Memory B cell (primary cell): ENCODE measurements around the gene CDCP2.
A peak's percentile ranks its signal among the peaks of the same experiment; 100 is the strongest.

Source experiments
- ATAC-seq: fragments of 150-1000 bp; cut with Tn5 transposase; 2 replicates; pipeline ENCODE4 v1.10.0; 2021; ENCODE audit warnings: low read depth, mild to moderate bottlenecking, moderate library complexity
- DNase-seq, 2 donors: peaks; one replicate each; pipeline ENCODE4 v3.0.0; 2022; ENCODE audit warnings: low spot score in 2 of 2
- H3K27ac Mint-ChIP-seq: one replicate; pipeline ENCODE4 v1.8.0; 2022; ENCODE audit warnings: mild to moderate bottlenecking, moderate library complexity, mixed read lengths
- H3K27me3 Mint-ChIP-seq: one replicate; pipeline ENCODE4 v1.8.0; 2022; ENCODE audit warnings: mixed read lengths
- H3K36me3 Mint-ChIP-seq: one replicate; pipeline ENCODE4 v1.8.0; 2022; ENCODE audit warnings: mild to moderate bottlenecking, mixed read lengths
- H3K4me1 Mint-ChIP-seq: one replicate; pipeline ENCODE4 v1.8.0; 2022; ENCODE audit warnings: mixed read lengths
- H3K4me3 Mint-ChIP-seq: one replicate; pipeline ENCODE4 v1.8.0; 2022; ENCODE audit warnings: mild to moderate bottlenecking, moderate library complexity, mixed read lengths
- H3K9me3 Mint-ChIP-seq: one replicate; pipeline ENCODE4 v1.8.0; 2022; ENCODE audit warnings: mixed read lengths

Gene CDCP2

GRCh38 chr1:54122135-54122751 lies 30.6 kb downstream of the CDCP2 start:
- H3K27ac Mint-ChIP-seq = no peak overlapping the region
- H3K4me1 Mint-ChIP-seq = no peaks in the 10 kb centered on the region
- H3K4me3 Mint-ChIP-seq = no peak overlapping the region
- no peaks in the 10 kb centered on the region for H3K36me3 Mint-ChIP-seq
- H3K27me3 Mint-ChIP-seq = peaks cover 2% of the 10 kb centered on the region
- ATAC-seq (no peak), DNase-seq (no peak)
- H3K9me3 Mint-ChIP-seq = no peaks in the 10 kb centered on the region

DNA sequence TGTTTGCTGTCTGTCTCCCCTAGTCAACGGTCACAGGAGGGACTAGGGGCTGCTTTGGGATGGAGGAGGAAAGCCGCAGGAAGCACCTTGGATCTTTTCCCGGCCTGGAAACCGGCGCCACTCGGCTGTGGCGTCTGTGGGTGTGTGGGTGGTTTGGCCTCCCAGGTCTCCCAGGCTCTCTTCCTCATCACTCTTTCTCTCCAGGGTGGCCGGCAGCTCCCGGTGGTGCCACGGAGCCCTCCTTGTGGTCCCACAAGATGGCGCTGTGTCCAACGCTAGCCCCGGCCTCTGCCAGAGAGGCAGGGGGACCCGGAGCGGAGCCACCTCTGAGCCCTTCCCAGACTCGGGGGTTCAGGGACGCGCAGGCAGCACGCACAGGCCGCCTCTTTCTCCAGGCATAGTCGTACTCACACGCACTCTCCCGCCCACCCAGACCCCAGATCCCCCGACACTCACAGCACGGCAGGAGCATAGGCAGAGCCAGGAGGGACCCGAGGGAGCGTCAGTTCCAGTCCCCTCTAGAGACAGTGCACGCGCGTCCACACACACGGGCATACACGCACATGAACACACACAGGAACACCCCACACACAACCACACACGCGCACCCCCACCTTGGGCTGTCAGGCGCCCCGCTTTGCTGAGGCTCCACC lies 31.2 kb downstream of the CDCP2 start:
- H3K9me3 Mint-ChIP-seq = no peaks in the 10 kb centered on the region
- no peak overlapping the region for H3K27ac Mint-ChIP-seq
- peak; percentile 36 to 52 for DNase-seq
- peaks cover 2% of the 10 kb centered on the region for H3K27me3 Mint-ChIP-seq
- H3K36me3 Mint-ChIP-seq = no peaks in the 10 kb centered on the region
- ATAC-seq = peak; percentile 61
- no peak overlapping the region for H3K4me3 Mint-ChIP-seq
- H3K4me1 Mint-ChIP-seq = no peaks in the 10 kb centered on the region

GRCh38 chr1:54120698-54121481 lies 31.9 kb downstream of the CDCP2 start:
- no peaks in the 10 kb centered on the region for H3K36me3 Mint-ChIP-seq
- H3K4me3 Mint-ChIP-seq = no peak overlapping the region
- ATAC-seq = no peak
- no peaks in the 10 kb centered on the region for H3K4me1 Mint-ChIP-seq
- no peaks in the 10 kb centered on the region for H3K9me3 Mint-ChIP-seq
- H3K27me3 Mint-ChIP-seq = peaks cover 2% of the 10 kb centered on the region
- DNase-seq = no peak
- no peak overlapping the region for H3K27ac Mint-ChIP-seq

GRCh38 chr1:54120018-54120697 lies 32.6 kb downstream of the CDCP2 start:
- DNase-seq (no peak), ATAC-seq (no peak)
- no peak overlapping the region for H3K4me3 Mint-ChIP-seq
- peaks cover 2% of the 10 kb centered on the region for H3K27me3 Mint-ChIP-seq
- H3K9me3 Mint-ChIP-seq = no peaks in the 10 kb centered on the region
- no peaks in the 10 kb centered on the region for H3K36me3 Mint-ChIP-seq
- H3K27ac Mint-ChIP-seq = no peak overlapping the region
- no peaks in the 10 kb centered on the region for H3K4me1 Mint-ChIP-seq

GRCh38 chr1:54118704-54119103 lies 34.1 kb downstream of the CDCP2 start:
- ATAC-seq (no peak), DNase-seq (no peak)
- H3K27me3 Mint-ChIP-seq = peaks cover 2% of the 10 kb centered on the region
- H3K4me3 Mint-ChIP-seq = no peak overlapping the region
- no peaks in the 10 kb centered on the region for H3K4me1 Mint-ChIP-seq
- no peaks in the 10 kb centered on the region for H3K9me3 Mint-ChIP-seq
- H3K36me3 Mint-ChIP-seq = no peaks in the 10 kb centered on the region
- no peak overlapping the region for H3K27ac Mint-ChIP-seq

GRCh38 chr1:54117815-54118563 lies 34.8 kb downstream of the CDCP2 start:
- Mint-ChIP-seq H3K4me1 (no peaks in the 10 kb centered on the region), H3K4me3 (no peak overlapping the region), H3K27ac (no peak overlapping the region), H3K36me3 (no peaks in the 10 kb centered on the region), H3K9me3 (no peaks in the 10 kb centered on the region), H3K27me3 (peaks cover 2% of the 10 kb centered on the region)
- no peak for ATAC-seq
- no peak for DNase-seq

DNA sequence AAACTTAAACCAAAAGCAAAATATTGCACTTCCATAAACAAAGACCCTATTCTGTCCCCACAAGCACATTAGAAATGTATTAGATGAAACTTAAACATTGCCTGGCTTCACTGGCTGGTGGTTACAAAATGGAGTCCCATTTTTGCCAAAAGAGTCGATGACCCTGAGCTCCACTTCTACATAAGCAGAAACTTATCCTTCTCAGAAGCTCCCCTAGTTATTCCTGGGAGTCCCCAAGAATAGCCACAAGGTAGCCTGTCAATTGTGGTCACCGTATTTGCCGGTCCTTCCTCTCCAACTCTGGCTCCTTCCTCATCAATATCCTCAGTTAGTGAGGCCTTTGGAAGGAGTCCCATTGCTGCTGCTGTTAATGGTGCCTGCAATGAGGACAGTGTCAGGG lies 37.3 kb downstream of the CDCP2 start:
- no peak overlapping the region for H3K4me3 Mint-ChIP-seq
- H3K9me3 Mint-ChIP-seq = no peaks in the 10 kb centered on the region
- DNase-seq (no peak), ATAC-seq (no peak)
- H3K27ac Mint-ChIP-seq = no peak overlapping the region
- H3K36me3 Mint-ChIP-seq = no peaks in the 10 kb centered on the region
- no peaks in the 10 kb centered on the region for H3K4me1 Mint-ChIP-seq
- no peaks in the 10 kb centered on the region for H3K27me3 Mint-ChIP-seq

DNA sequence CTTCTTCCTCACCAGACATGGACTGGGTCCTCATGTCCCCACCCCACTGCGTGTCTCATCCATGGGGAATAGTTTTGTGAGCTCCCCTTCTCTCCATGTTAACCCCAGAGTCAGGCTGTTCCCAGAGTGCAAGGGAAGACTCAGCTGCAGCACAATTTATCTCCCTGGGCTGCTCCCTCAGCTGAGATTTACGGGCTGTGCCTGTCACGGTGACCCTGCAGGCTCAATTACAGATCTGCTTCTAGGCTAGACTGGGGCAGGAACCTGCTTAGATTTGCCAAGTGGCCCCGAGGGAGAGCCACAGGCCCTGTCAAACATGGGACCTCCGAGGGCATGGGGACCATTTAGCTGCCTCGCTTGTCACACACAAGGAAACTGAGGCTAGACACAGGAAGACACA lies 37.8 kb downstream of the CDCP2 start:
- Mint-ChIP-seq H3K4me1 (no peaks in the 10 kb centered on the region), H3K27me3 (no peaks in the 10 kb centered on the region), H3K27ac (no peak overlapping the region), H3K36me3 (no peaks in the 10 kb centered on the region), H3K9me3 (no peaks in the 10 kb centered on the region), H3K4me3 (no peak overlapping the region)
- ATAC-seq (no peak), DNase-seq (no peak)

DNA sequence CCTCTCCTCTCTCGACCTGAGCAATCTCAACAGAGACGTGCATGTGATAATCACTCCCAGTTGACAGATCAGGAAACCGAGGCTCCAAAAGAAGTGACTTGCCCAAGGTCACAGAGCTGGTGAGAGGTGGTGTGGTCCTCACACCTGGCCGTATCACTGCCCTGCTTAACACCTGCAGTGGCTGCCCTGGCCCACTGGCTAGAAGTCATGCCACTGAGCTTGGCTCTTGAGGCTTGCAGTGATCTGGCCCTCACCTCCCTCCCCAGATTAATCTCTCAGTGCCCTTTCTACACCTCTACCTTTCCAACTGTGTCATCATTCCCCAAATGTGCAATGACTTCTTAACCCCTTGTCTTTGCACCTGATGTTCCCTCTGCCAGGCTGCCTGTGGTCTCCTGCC lies 38.8 kb downstream of the CDCP2 start:
- no peaks in the 10 kb centered on the region for H3K4me1 Mint-ChIP-seq
- no peaks in the 10 kb centered on the region for H3K9me3 Mint-ChIP-seq
- H3K36me3 Mint-ChIP-seq = no peaks in the 10 kb centered on the region
- H3K4me3 Mint-ChIP-seq = no peak overlapping the region
- DNase-seq = no peak
- ATAC-seq = no peak
- no peak overlapping the region for H3K27ac Mint-ChIP-seq
- no peaks in the 10 kb centered on the region for H3K27me3 Mint-ChIP-seq

- no peak overlapping the region for H3K4me3 Mint-ChIP-seq
- H3K4me1 Mint-ChIP-seq = no peaks in the 10 kb centered on the region
- ATAC-seq (no peak), DNase-seq (no peak)
- H3K27me3 Mint-ChIP-seq = no peaks in the 10 kb centered on the region
- peaks cover 3% of the 10 kb centered on the region for H3K36me3 Mint-ChIP-seq
- no peak overlapping the region for H3K27ac Mint-ChIP-seq
- H3K9me3 Mint-ChIP-seq = no peaks in the 10 kb centered on the region
These were observed 40.0 kb downstream of the CDCP2 start for GRCh38 chr1:54112705-54113368.

GRCh38 chr1:54112027-54112426 lies 40.8 kb downstream of the CDCP2 start:
- Mint-ChIP-seq H3K4me1 (no peaks in the 10 kb centered on the region), H3K27me3 (no peaks in the 10 kb centered on the region), H3K4me3 (no peak overlapping the region), H3K27ac (no peak overlapping the region), H3K36me3 (peaks cover 3% of the 10 kb centered on the region), H3K9me3 (no peaks in the 10 kb centered on the region)
- DNase-seq (no peak), ATAC-seq (no peak)

DNA sequence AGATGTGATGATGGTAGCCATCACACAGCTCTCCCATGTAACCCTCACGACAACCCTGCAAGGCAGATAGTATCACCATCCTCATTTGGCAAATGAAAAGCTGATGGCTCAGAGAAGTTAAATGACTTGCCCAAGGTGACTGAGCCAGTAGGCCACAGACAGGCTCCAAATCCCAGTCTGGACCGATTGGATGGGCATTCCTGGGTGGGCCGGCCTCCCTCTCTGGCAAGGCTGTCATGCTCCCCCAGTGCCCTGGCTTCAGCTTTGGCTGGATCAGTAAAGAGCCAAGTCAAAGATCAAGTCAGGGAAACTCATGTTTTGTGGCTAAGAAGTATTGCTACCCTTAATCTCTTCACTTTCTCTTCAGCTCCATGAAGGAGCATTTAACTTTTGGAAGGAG lies 41.2 kb downstream of the CDCP2 start:
- no peak for ATAC-seq
- Mint-ChIP-seq H3K27ac (no peak overlapping the region), H3K4me1 (no peaks in the 10 kb centered on the region), H3K36me3 (peaks cover 3% of the 10 kb centered on the region), H3K27me3 (no peaks in the 10 kb centered on the region), H3K9me3 (no peaks in the 10 kb centered on the region), H3K4me3 (no peak overlapping the region)
- no peak for DNase-seq

DNA sequence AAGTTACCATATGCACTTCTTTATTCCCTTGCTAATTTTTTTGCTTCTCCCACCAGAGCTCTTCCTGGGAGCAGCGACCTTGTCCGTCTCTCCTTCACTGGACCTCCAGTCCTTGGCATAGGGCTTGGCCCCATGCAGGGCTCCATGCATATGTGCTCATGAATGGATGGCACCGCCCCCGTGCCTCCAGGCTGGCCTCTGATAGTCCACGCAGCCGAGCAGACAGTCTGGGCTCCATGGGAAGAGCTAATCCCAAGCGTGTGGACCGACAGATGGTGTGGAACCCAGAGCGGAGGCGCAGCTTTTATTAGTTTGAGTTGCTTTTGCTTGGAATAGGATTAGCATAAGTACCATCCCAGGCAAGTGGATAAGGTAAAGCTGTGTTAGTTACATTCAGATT lies 41.8 kb downstream of the CDCP2 start:
- Mint-ChIP-seq H3K4me1 (no peaks in the 10 kb centered on the region), H3K27ac (no peak overlapping the region), H3K4me3 (no peak overlapping the region), H3K27me3 (no peaks in the 10 kb centered on the region), H3K9me3 (no peaks in the 10 kb centered on the region), H3K36me3 (peaks cover 3% of the 10 kb centered on the region)
- DNase-seq (no peak), ATAC-seq (no peak)
